Lower leg skin (tissue), 3 donors: ENCODE measurements around the gene NOTCH2NLA.
"Not testable (repeated sequence)": the region's sequence is repeated elsewhere in the genome, so short reads cannot be mapped to it uniquely, and the experiment has no call there.

Experiments
- CTCF ChIP-seq, 3 donors: fragments of 450-650 bp; IDR thresholded peaks; one replicate each; pipeline ENCODE4 v1.5.1; 2016; ENCODE audit warnings: antibody characterized with exemption in 3 of 3, mild to moderate bottlenecking in 3 of 3, moderate library complexity in 2 of 3
- POLR2A ChIP-seq, 2 donors: fragments of 450-650 bp; IDR thresholded peaks; one replicate each; pipeline ENCODE4 v1.6.1; 2016 to 2017; ENCODE audit warnings: antibody characterized with exemption in 2 of 2, mild to moderate bottlenecking in 1 of 2, moderate library complexity in 1 of 2

- TF ChIP-seq CTCF, POLR2A (IDR thresholded peaks at IDR 0.05): not testable (repeated sequence)
Measured at GRCh38 chr1:146278346-146278745, 49.5 kb upstream of the NOTCH2NLA start.
